HK-2 (cell line): Measurements from ENCODE around the gene C1orf105.

Source experiments
- DNase-seq: peaks from one replicate; pipeline ENCODE4 v3.0.0-alpha.2; 2018; ENCODE audit not compliant: unreplicated experiment

C1orf105 gene

GRCh38 chr1:172457479-172458130 is 37.1 kb downstream of the C1orf105 start:
- no peak for DNase-seq

- DNase-seq = no peak
Observed at GRCh38 chr1:172460177-172460576, 39.7 kb downstream of the C1orf105 start.

GRCh38 chr1:172460887-172461315 is 40.4 kb downstream of the C1orf105 start:
- no peak for DNase-seq

GRCh38 chr1:172465617-172466016 is 45.1 kb downstream of the C1orf105 start:
- DNase-seq = no peak

GRCh38 chr1:172466795-172467407 is 46.4 kb downstream of the C1orf105 start:
- DNase-seq = peak; percentile 30

- DNase-seq = no peak
Observed at GRCh38 chr1:172467446-172467845, 47.0 kb downstream of the C1orf105 start.

GRCh38 chr1:172468296-172468695 is 47.8 kb downstream of the C1orf105 start:
- no peak for DNase-seq

- no peak for DNase-seq
Observed at GRCh38 chr1:172469717-172470116, 49.2 kb downstream of the C1orf105 start.

GRCh38 chr1:172470149-172470548 is 49.7 kb downstream of the C1orf105 start:
- no peak for DNase-seq

GRCh38 chr1:172471666-172472065 is 51.2 kb downstream of the C1orf105 start:
- DNase-seq = no peak

GRCh38 chr1:172472495-172472894 is 52.0 kb downstream of the C1orf105 start:
- no peak for DNase-seq

GRCh38 chr1:172473302-172473701 is 52.8 kb downstream of the C1orf105 start:
- DNase-seq = no peak

- no peak for DNase-seq
Observed at GRCh38 chr1:172473842-172474241, 53.4 kb downstream of the C1orf105 start.

- DNase-seq = peak; percentile 56
Observed at GRCh38 chr1:172476218-172476811, 55.8 kb downstream of the C1orf105 start.

- no peak for DNase-seq
Observed at GRCh38 chr1:172477216-172477615, 56.7 kb downstream of the C1orf105 start.

GRCh38 chr1:172477741-172478140 is 57.3 kb downstream of the C1orf105 start:
- DNase-seq = no peak

GRCh38 chr1:172478485-172478884 is 58.0 kb downstream of the C1orf105 start:
- no peak for DNase-seq

GRCh38 chr1:172480431-172480830 is 59.9 kb downstream of the C1orf105 start:
- no peak for DNase-seq

GRCh38 chr1:172482044-172482443 is 61.6 kb downstream of the C1orf105 start:
- no peak for DNase-seq

- DNase-seq = no peak
Observed at GRCh38 chr1:172483448-172483847, 63.0 kb downstream of the C1orf105 start.

- DNase-seq = no peak
Observed at GRCh38 chr1:172484252-172484651, 63.8 kb downstream of the C1orf105 start.

- DNase-seq = no peak
Observed at GRCh38 chr1:172485626-172486025, 65.1 kb downstream of the C1orf105 start.

- DNase-seq = no peak
Observed at GRCh38 chr1:172486805-172487454, 66.4 kb downstream of the C1orf105 start.
